OCI-LY3 (cell line): ENCODE data around the gene LPCAT2.

Source experiments
- CTCF ChIP-seq: fragments of 200-600, 300-600 bp; sonication (generic); IDR thresholded peaks from 2 replicates; pipeline ENCODE4 v1.5.1; 2014; ENCODE audit warnings: antibody characterized with exemption, low read length, low read depth
- EZH2phosphoT487 ChIP-seq: fragments of 200-600 bp; shearing (Covaris generic); IDR thresholded peaks from 2 replicates; pipeline ENCODE4 v1.6.1; 2018; ENCODE audit warnings: antibody characterized with exemption, mixed run types, low read depth

GRCh38 chr16:55480228-55480655 is 28.6 kb upstream of the LPCAT2 start:
- TF ChIP-seq CTCF (no peak), EZH2phosphoT487 (no peak)
